Measurements from ENCODE around the gene PET100.

- TF ChIP-seq CTCF (IDR thresholded peaks at IDR 0.05) (no peak), POLR2A (IDR thresholded peaks at IDR 0.05) (no peak)
These were observed 13.4 kb downstream of the PET100 start for GRCh38 chr19:7643031-7643415.

Data from body of pancreas (tissue), 4 donors.